HG03457 (cell line): Measurements from ENCODE around the gene KCNA4.
"Not testable (repeated sequence)": the region's sequence is repeated elsewhere in the genome, so short reads cannot be mapped to it uniquely, and the experiment has no call there.

Source experiments
- ATAC-seq: cut with Tn5 transposase; IDR thresholded peaks from one replicate; pipeline ENCODE4 v1.9.1; 2021; ENCODE audit warnings: moderate number of reproducible peaks; ENCODE audit not compliant: unreplicated experiment

Gene KCNA4

GRCh38 chr11:30000986-30001750 lies 15.7 kb downstream of the KCNA4 start:
- no peak for ATAC-seq

GRCh38 chr11:29996016-29996415 lies 20.8 kb downstream of the KCNA4 start:
- peak; percentile 80 for ATAC-seq

- no peak for ATAC-seq
Measured at GRCh38 chr11:29989174-29989970, 27.5 kb downstream of the KCNA4 start.

GRCh38 chr11:29985248-29985647 lies 31.6 kb downstream of the KCNA4 start:
- no peak for ATAC-seq

GRCh38 chr11:29984544-29984943 lies 32.3 kb downstream of the KCNA4 start:
- no peak for ATAC-seq

GRCh38 chr11:29978549-29978948 lies 38.3 kb downstream of the KCNA4 start:
- ATAC-seq = no peak

GRCh38 chr11:29975580-29975979 lies 41.2 kb downstream of the KCNA4 start:
- not testable (repeated sequence) for ATAC-seq

GRCh38 chr11:29963796-29964195 lies 53.0 kb downstream of the KCNA4 start:
- ATAC-seq = no peak

- ATAC-seq = no peak
Measured at GRCh38 chr11:29963036-29963435, 53.8 kb downstream of the KCNA4 start.

GRCh38 chr11:29962243-29962642 lies 54.6 kb downstream of the KCNA4 start:
- ATAC-seq = no peak
